ENCODE data around the gene PRKAB1.
"Not testable (repeated sequence)": the region's sequence is repeated elsewhere in the genome, so short reads cannot be mapped to it uniquely, and the experiment has no call there.

The PRKAB1 gene

GRCh38 chr12:119685375-119685774 lies 17.4 kb downstream of the PRKAB1 start:
- no peak for DNase-seq

GRCh38 chr12:119686355-119686754 lies 18.4 kb downstream of the PRKAB1 start:
- no peak for DNase-seq

GRCh38 chr12:119686776-119687175 lies 18.8 kb downstream of the PRKAB1 start:
- no peak for DNase-seq

GRCh38 chr12:119687406-119687805 lies 19.5 kb downstream of the PRKAB1 start:
- no peak for DNase-seq

GRCh38 chr12:119687879-119688278 lies 19.9 kb downstream of the PRKAB1 start:
- DNase-seq: no peak

GRCh38 chr12:119689935-119690500 lies 22.1 kb downstream of the PRKAB1 start:
- no peak for DNase-seq

DNA sequence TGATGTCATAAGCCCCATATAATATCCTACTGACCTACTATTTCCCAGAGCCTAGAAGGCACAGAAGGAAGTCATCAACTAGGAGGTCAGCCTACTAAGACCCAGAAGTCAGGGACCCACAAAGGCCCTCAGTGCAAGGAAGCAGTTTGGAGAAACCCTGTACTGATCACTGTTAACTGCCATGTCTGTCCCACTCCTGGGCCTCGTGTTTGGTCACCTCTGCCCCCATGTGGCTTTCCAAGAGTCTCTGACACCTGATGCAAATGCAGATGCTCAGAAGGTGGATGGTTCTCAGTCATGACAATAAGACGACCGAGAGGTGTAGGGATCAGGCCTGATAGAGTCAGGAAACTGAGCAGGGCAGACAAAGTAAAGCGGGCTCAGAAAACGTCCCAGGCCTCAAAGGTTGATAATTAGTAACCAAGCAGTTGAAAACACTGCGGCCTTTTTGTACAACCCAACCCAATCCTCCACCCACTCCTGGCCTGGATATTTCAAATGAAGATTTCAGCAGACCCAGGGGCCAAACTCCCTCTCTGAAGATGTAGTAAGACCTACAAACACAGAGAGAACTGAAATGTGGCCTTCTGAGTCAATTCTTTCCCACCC lies 23.4 kb downstream of the PRKAB1 start:
- DNase-seq: no peak

GRCh38 chr12:119692410-119692809 lies 24.5 kb downstream of the PRKAB1 start:
- no peak for DNase-seq

DNA sequence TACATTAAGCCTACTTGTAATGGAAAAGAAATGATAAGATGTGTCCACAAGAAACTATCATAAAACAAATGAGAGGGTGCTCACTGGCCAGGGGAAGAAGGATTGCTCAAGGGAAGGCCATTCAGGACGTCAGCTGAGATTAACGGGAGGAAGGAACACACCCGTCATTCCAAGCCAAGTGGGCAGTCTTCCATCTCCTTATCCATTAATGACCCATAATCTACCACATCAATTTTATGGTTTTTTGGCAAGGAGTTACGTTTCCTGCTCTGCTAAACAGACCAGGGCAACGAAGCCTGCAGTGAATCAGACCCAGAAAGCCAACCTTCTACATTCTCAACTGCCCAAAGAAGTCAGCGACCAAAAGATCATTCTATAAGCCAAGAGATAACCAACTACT lies 25.1 kb downstream of the PRKAB1 start:
- DNase-seq: no peak

GRCh38 chr12:119693511-119693910 lies 25.6 kb downstream of the PRKAB1 start:
- no peak for DNase-seq

DNA sequence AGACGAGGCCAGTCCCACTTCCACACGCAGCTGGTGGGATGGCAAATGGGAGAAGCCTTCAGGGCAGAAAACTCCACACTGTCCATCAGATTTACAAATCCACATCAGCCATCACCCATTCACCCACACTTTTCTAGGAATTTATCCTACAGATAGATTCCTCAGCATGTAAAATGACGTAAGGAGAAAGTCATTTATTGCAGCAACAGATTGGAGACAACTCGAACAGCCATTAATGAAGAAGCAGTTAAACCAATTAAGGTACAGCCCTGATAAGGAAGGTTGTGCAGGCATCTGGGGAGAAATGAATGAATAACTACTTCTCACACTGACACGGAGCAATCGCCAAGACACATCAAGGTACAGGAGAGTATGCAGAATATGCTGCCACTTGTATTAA lies 26.2 kb downstream of the PRKAB1 start:
- DNase-seq: no peak

- DNase-seq: no peak
These were observed 27.1 kb downstream of the PRKAB1 start for GRCh38 chr12:119695034-119695433.

GRCh38 chr12:119696943-119697342 lies 29.0 kb downstream of the PRKAB1 start:
- no peak for DNase-seq

DNA sequence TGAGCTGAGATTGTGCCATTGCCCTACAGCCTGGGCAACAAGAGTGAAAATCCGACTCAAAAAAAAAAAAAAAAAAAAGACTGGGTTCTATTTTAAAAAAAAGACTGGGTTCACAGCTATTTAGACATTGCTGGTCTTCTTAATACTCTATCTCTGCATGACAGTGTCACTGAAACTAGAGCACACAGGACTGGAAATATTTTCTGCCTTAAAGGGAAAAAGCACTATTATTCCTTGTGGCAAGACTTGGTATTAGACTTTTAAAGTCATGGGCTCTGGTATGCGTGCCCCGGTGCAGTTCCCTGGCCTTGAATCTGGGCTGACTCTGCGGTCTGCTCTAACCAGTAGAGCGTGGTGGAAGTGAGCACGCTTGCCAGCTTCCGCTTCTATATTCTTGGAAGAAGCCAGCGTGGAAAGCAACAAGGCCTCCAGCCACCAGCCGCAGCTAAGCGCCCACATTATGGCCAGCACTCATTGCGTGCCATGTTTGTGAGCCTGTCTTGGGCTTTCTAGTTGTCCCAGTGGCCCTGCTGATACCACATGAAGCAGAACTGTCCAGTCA lies 31.3 kb downstream of the PRKAB1 start:
- DNase-seq: no peak

GRCh38 chr12:119700078-119700477 lies 32.1 kb downstream of the PRKAB1 start:
- DNase-seq: no peak

DNA sequence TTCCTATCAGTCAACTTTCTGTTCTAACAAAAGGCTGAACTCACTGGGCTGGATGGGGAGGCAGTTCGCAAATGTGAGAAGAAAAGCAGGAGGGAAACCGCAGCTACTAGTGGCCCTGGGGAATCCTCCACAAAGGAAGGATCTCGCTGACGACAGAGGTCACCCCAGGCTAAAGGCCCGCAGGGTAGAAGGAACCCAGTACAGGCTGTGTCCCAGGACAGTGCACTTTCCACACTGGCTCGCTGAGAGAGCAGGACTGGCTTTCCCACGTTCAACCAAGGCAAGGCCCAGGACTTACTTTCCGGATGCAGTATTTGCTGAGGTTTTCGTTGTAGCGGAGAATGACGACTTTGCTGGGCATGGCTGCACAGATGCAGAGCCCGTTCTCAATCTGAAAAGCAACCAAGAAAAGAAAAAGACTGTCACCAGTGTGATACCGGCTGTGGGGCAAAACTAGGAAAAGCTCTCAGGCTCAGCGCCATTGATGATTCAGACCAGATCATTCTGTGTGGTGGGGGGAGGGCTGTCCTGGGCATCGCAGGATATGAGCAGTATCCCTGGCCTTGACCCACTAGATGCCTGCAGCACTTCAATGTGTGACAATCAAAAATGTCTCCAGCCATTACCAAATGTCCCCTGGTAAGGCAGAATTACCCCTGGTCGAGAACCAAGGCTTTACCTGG lies 36.3 kb downstream of the PRKAB1 start:
- no peak for DNase-seq

DNA sequence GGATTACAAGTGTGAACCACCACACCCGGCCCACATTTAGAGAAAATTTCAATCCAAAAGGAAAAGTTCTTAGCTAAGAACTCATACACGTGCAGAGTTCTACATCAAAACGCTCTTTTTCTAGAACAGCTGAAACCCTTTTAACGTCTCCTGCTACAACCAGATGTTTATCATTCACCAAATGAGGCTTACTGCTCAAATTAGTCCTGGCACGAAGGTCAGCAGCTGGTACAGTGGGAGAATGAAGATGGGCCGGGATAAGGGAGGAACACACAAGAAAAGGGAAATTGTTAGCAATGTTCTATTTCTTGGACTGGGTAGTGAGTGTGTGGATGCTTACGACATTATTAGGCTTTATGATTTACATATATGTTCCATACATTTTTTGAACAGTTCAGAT lies 37.2 kb downstream of the PRKAB1 start:
- no peak for DNase-seq

- DNase-seq: not testable (repeated sequence)
These were observed 38.5 kb downstream of the PRKAB1 start for GRCh38 chr12:119706427-119706826.

DNA sequence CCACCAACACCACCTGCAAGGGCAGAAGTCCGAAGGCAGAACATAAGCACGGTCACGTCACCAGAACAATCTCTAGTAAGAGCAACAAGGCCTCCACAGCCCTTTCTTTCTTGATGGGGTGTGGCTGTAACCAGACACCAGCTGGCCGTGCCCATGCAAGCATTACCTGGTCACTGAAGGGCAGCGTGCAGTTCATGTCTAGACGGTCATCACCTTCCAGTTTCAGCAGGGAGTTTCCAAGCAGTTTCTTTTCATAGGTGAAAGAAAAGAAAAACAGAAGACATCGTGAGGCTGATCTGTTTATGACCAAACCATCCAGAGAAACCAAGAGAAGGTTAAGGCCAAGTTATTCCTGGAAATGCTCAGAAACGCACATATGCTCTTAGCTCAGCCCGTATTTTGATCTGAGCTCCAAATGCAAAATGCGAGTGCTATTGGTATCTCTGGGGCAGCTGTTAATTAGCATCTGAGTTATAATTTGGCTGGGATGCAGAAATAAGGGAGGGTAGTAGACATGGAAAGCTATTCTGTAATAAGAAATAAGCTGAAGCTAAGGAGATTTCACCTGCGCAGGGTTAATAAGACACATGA lies 42.5 kb downstream of the PRKAB1 start:
- no peak for DNase-seq

DNA sequence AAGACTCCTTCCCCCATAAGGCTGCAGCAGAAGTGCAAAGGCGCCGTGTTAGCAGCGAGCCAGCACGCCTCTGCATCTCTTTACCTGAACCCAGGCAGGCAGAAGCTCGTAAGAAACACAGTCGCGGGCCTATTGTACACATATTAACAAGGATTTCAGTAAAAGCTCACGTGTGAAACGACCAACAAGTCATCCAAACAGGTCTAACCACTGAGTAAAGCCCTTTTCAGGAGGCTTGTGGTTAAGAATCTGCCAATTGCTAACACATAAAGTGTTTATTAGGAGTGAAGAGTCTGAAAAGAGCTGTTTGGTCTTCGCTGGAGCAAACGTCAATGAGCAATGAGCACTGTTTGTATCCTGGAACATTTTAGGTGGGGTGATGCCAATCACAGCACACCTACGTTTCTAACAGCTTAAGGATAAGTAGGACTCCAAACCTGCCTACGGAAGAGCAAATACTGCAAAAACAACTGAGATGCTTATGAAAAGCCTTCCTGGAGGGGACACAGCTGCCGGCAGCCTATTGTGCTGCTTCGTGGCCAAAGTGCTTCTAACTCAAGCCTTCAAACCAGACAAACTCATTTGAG lies 43.1 kb downstream of the PRKAB1 start:
- no peak for DNase-seq

GRCh38 chr12:119711693-119712092 lies 43.8 kb downstream of the PRKAB1 start:
- no peak for DNase-seq

DNA sequence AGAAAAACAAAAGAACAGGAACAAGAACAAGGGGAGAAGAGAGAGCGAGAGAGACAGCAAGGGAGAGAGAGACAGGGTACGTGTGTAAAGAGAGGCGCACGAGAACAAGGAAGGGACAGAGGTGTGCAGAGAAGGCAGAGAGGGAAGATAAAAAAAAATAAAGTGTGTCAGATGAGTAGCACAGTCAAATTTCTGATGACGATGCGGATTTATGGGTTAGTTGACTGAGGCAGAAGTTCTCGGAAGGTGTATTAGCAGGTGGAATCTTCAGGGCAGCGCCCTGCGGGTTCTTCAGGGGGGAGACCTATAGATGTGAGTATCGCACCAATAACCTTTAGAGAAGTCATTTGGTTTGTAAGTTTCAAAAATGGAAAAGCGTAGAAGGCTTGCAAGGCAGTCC lies 44.8 kb downstream of the PRKAB1 start:
- DNase-seq: no peak

DNA sequence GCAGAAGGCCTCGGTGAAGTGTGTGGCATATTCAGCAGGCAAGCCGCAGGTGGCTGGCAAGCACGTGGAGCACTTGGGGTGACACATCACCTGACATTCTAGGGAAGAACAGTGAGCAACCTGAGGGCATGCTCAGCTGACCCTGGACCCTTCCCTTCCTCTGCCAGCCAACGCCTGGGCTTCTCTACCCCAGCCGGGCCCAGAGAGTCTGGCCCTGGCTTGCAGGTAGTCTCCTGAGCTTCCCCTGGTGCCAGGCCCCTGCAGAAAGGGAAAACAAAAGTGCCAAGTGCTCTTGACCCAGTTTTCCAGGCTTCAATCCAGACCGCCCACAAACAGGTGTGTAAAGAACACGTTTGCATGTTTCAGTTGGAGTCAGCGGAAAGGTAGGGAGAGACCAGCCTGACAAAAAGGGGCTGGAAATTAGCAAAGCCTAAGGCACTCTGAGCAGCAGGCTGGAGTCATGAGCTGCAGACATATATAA lies 45.7 kb downstream of the PRKAB1 start:
- DNase-seq: no peak
